T-helper 1 cell treated with Interleukin-12 subunit alpha and Interleukin-12 subunit beta and Interleukin-4 antibody, amounts not matched to agents 30 ng/mL and 1 ng/mL, for 36 hours (primary cell): ENCODE measurements around the gene NUDCD2. TPM values are rescaled to one million over a fixed set of nuclear protein-coding genes. Genes with fewer than 3 reads are reported as not detected.

Source experiments
- intact Hi-C: fragments of 100-400 bp; cut with micrococcal nuclease; formaldehyde crosslinking; loops from one replicate; pipeline ENCODE4 v1.15.1; 2024
- total RNA-seq: library from RNA; stranded (reverse); gene quantifications from 2 replicates; pipeline ENCODE4 v1.2.3, GENCODE V29; 2022

NUDCD2 gene, protein sequence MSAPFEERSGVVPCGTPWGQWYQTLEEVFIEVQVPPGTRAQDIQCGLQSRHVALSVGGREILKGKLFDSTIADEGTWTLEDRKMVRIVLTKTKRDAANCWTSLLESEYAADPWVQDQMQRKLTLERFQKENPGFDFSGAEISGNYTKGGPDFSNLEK
- total RNA-seq: 27.7 and 30.2 TPM in 2 replicates

- intact Hi-C loops: loop anchor here (1.0 kb wide), 3 partner anchors 9 to 45 kb away; partner anchors contain the start of genes CCNG1 and MAT2B
These were observed at the start of gene NUDCD2 for GRCh38 chr5:163459819-163460561. TSS of gene NUDCD2 (minus strand) at chr5:163460102. CDS start at chr5:163460050, 52 bp downstream.

- intact Hi-C loops: loop anchor here (2.0 kb wide), 1 partner anchor 55 kb away; no protein-coding TSS in a partner anchor
These were observed 49.5 kb upstream of the NUDCD2 start for GRCh38 chr5:163509291-163509951.

- intact Hi-C loops: loop anchor here (2.0 kb wide), 1 partner anchor 56 kb away; no protein-coding TSS in a partner anchor
These were observed 48.9 kb upstream of the NUDCD2 start for GRCh38 chr5:163508753-163509152.

DNA sequence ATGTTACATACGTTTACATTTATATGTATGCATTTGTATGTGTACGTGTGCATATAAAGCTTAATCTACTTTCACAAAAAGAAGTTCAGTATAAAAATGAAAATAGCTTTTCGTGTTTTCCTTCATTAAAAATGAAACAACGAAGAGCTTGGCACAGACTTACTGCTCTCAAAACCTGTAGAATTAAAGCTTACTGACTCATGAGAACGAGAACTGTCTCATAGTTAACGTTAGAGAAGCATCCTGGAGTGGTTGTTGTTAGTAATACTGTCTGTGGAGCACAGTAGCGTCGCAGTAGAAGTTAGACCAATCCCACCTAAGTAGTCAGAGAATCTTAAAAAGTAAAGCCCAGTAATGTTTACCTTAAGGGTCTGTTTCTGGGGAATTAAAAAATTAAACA, 46.8 kb upstream of the NUDCD2 start:
- intact Hi-C loops: no loop called here

- intact Hi-C loops: no loop called here
These were observed 46.2 kb upstream of the NUDCD2 start for GRCh38 chr5:163506095-163506457.

- intact Hi-C loops: loop anchor here (1.0 kb wide), 2 partner anchors 45 to 68 kb away; partner anchors contain the start of genes CCNG1, HMMR and NUDCD2
These were observed 45.6 kb upstream of the NUDCD2 start, which contains the start of gene MAT2B for GRCh38 chr5:163505368-163506094. TSS of gene MAT2B (plus strand) at chr5:163505619. CDS start at chr5:163505687, 68 bp downstream.

DNA sequence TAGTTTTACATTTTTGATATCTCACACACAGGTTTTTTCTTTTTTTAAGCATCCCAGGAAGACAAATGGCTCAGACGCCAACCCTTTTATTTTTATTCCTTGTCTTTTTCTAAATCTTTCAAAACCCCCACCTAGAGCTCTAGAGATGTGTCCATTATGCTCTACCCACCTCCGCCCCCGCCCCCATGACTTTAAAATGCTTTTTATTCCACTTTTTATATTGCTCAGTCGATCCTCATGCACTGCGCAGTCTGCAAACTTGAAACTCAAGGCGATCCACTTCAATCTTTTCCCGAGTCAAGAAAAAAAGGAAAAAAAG, 45.1 kb upstream of the NUDCD2 start:
- intact Hi-C loops: loop anchor here (1.0 kb wide), 2 partner anchors 45 to 68 kb away; partner anchors contain the start of genes CCNG1, HMMR and NUDCD2

GRCh38 chr5:163504079-163504931, 44.4 kb upstream of the NUDCD2 start:
- intact Hi-C loops: no loop called here

DNA sequence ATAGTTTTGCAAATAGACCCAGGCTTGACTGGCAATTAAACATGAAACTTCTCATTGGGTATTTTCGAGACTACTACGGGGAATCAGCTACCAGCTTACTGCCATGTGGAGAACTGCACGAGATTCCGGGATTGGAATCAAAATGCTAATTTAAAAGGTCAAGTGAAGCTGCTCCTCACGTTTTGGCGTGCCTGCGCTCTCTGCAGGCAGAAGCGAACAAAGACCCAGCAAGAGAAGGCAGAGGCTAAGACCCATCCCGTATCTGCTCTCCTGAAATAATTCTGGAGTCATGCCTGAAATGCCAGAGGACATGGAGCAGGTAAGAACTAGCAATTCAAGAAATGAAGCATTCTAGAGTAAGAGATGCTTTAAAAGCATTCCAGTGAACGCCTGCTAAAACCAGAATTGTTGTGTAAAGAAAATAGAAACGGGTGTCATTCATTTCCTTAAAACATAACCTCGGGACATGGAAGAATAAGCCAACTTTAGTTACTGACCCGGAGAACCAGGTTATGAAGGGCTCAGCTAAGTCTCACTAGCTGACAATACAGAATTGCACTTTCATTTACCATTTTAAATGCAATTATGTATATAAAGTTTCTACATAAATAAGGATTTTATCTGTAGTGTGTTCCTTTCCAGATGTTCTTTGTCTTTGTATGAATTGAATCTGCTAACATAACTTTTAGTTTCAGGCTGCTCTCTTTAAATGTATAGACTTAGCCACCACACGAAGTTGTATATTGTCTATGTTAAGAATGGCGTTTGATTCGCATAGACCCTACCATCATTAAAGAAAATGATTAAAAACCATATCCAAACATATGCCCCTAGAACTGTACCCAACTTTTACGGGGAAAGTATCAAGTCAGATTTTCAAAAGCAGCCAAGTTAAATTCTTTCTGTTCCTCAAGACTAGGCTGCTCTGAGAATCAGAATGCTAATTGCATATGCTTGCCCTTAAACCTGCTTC, 43.5 kb upstream of the NUDCD2 start:
- intact Hi-C loops: loop anchor here (1.0 kb wide), 2 partner anchors 14 to 30 kb away; no protein-coding TSS in a partner anchor

DNA sequence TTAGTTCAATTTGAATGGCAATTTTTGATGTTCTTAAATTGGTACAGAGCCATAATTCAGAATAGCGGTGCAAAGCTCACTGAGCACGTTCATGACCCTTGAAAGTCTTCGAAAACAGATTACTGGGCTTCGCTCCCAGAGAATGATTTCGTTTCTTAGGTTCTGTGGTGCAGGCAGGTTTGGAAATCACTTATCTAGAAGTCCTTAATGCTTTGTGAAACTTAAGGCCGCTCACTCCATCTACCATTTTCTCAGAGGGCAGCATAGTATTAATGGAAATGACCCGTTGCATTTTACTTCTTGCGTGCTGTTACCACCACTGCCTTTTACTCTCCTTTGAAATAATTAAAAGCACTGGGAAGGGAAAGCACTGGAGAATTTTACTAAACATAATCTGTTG, 42.6 kb upstream of the NUDCD2 start:
- intact Hi-C loops: no loop called here

- intact Hi-C loops: no loop called here
These were observed 39.0 kb upstream of the NUDCD2 start for GRCh38 chr5:163498886-163499285.

- intact Hi-C loops: no loop called here
These were observed 37.4 kb upstream of the NUDCD2 start for GRCh38 chr5:163497315-163497714.

DNA sequence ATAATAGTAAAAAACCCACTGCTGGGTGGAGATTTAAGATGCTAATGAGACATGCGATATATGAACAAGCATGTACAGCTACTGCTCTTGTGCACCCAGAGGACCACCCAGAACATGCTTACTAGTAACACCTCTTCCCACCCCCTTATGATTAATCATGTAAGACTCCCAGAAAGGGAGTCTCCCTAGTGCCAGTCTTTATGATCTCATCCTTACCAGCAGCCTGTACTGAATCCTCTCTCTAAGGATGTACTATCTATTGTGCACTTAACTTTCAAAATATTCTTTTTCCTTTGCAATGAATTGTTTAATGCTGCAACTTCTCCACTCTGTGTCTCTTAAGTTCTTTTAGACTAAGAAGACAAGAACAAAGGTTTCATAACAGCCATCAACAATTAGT, 36.4 kb upstream of the NUDCD2 start:
- intact Hi-C loops: no loop called here

- intact Hi-C loops: loop anchor here (1.0 kb wide), 1 partner anchor 14 kb away; no protein-coding TSS in a partner anchor
These were observed 29.8 kb upstream of the NUDCD2 start for GRCh38 chr5:163489745-163490075.

- intact Hi-C loops: loop anchor here (1.0 kb wide), 1 partner anchor 14 kb away; no protein-coding TSS in a partner anchor
These were observed 29.3 kb upstream of the NUDCD2 start for GRCh38 chr5:163489055-163489744.

DNA sequence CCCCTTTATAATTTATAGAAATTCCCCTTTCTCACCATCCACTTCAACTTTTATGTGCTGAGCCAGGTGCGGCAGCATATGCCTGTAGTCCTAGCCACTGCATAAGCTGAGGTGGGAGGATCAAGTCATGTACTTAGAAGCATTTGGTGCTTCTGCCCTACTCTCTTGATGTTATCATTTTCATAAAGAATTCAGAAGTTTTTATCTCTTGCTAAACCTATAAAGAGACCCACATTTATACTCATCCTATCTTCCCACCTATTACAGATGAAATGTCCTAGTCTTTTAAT, 19.0 kb upstream of the NUDCD2 start:
- intact Hi-C loops: loop anchor here (2.0 kb wide), 1 partner anchor 16 kb away; no protein-coding TSS in a partner anchor

- intact Hi-C loops: loop anchor here (2.0 kb wide), 1 partner anchor 16 kb away; no protein-coding TSS in a partner anchor
These were observed 18.5 kb upstream of the NUDCD2 start for GRCh38 chr5:163478126-163478981.

DNA sequence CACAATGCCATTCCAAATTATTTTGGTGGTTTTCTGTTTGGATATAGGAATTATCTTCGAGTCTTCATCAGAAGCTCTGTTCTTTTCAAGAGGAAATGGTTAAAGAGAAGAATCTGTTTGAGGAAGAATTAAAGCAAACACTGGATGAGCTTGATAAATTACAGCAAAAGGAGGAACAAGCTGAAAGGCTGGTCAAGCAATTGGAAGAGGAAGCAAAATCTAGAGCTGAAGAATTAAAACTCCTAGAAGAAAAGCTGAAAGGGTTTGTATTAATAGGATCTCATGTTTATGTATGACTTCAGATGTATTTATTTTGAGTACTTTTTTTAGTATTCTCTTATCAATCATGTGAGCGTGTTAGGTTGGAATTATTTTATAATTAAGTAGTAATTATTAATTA, 15.5 kb upstream of the NUDCD2 start:
- intact Hi-C loops: no loop called here
